ENCODE results near the gene ENKUR.

The ENKUR gene

GRCh38 chr10:24944512-24945255 is 71.3 kb downstream of the ENKUR start:
- no peak for TF ChIP-seq CTCF (conservative IDR thresholded peaks at IDR 0.05)
- TF ChIP-seq ZFX (IDR thresholded peaks at IDR 0.05), result no peak
- H3K27ac ChIP-seq, result no peak overlapping the region

GRCh38 chr10:24938525-24938924 is 77.4 kb downstream of the ENKUR start:
- no peak overlapping the region for H3K27ac ChIP-seq
- TF ChIP-seq ZFX (IDR thresholded peaks at IDR 0.05) (no peak), CTCF (conservative IDR thresholded peaks at IDR 0.05) (no peak)

- no peak overlapping the region for H3K27ac ChIP-seq
- TF ChIP-seq ZFX (IDR thresholded peaks at IDR 0.05) (no peak), CTCF (conservative IDR thresholded peaks at IDR 0.05) (no peak)
Measured at GRCh38 chr10:24938076-24938475, 77.9 kb downstream of the ENKUR start.

GRCh38 chr10:24935504-24936292 is 80.3 kb downstream of the ENKUR start:
- TF ChIP-seq CTCF (conservative IDR thresholded peaks at IDR 0.05), result no peak
- no peak for TF ChIP-seq ZFX (IDR thresholded peaks at IDR 0.05)
- H3K27ac ChIP-seq, result no peak overlapping the region

Measured in C4-2B (cell line).